NT2/D1 (cell line): Measurements from ENCODE around the gene NLGN1.

Experiments
- YY1 ChIP-seq: IDR thresholded peaks from 2 replicates; pipeline ENCODE4 v1.6.1; 2011; ENCODE audit not compliant: insufficient read length, insufficient read depth
- ZNF274 ChIP-seq: IDR thresholded peaks from 2 replicates; pipeline ENCODE4 v1.6.1; 2011; ENCODE audit warnings: mild to moderate bottlenecking, low read depth, low read length

DNA sequence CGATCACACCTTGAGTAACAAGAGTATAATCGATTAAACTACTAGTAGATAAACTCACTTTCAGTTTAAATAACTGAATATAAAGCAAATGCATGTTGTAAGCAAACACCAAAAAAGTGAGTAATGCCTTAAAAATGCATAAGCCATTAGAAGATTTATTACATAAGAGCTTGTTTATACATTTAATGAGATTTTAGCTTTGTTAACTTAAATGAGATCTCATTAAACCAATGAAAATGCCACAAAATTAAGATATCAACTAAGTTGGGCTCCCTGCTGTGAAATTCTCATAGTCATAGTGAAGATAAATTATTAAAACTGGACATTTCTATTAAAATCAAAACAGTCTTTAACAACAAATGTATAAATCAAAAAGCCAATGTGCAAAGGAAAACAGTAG lies 701.2 kb downstream of the NLGN1 start:
- TF ChIP-seq YY1 = no peak
- no peak for TF ChIP-seq ZNF274
